ENCODE measurements around the gene TRA2A. TPM values are rescaled to one million over a fixed set of nuclear protein-coding genes. Genes with fewer than 3 reads are reported as not detected.

Gene TRA2A
- total and polyA plus RNA-seq, 9 of the 15 experiments (the other 6 are each of a cell fraction or from before 2014, with no cell fraction given): 22.7 to 210 (median 73.9) TPM

- TF ChIP-seq JUND (IDR thresholded peaks at IDR 0.05; ENCODE audit: borderline replicate concordance, low read depth, low read length) (no peak), JUND (tag; IDR thresholded peaks at IDR 0.05; ENCODE audit: borderline replicate concordance, low read depth, low read length) (no peak), ZNF699 (CRISPR knock-in tag; IDR thresholded peaks at IDR 0.05; ENCODE audit: insufficient replicate concordance) (no peak), ZNF740 (CRISPR knock-in tag; IDR thresholded peaks at IDR 0.05) (0 out of 2 replicates have a peak, but pooled peaks have one; percentile 8), ZNF740 (tag; IDR thresholded peaks at IDR 0.05) (no peak), MTA3 (IDR thresholded peaks at IDR 0.05; ENCODE audit: borderline replicate concordance) (peak; percentile 28; the same call in 1 of the 2 replicates), TBL1XR1 (IDR thresholded peaks at IDR 0.05; ENCODE audit: low read length in 2 of 2) (no peak), ZNF561 (CRISPR knock-in tag; conservative IDR thresholded peaks at IDR 0.05) (no peak), STAT6 (CRISPR knock-in tag; IDR thresholded peaks at IDR 0.05) (no peak), EGR1 (conservative IDR thresholded peaks at IDR 0.05) (peak; percentile 43), CUX1 (CRISPR knock-in tag; IDR thresholded peaks at IDR 0.05) (no peak), FOS (IDR thresholded peaks at IDR 0.05; ENCODE audit: extremely low read depth, insufficient read length) (no peak), NR3C1 (CRISPR knock-in tag; IDR thresholded peaks at IDR 0.05) (0 out of 2 replicates have a peak, but pooled peaks have one; percentile 41)
- TF ChIP-seq, protein P1, sequence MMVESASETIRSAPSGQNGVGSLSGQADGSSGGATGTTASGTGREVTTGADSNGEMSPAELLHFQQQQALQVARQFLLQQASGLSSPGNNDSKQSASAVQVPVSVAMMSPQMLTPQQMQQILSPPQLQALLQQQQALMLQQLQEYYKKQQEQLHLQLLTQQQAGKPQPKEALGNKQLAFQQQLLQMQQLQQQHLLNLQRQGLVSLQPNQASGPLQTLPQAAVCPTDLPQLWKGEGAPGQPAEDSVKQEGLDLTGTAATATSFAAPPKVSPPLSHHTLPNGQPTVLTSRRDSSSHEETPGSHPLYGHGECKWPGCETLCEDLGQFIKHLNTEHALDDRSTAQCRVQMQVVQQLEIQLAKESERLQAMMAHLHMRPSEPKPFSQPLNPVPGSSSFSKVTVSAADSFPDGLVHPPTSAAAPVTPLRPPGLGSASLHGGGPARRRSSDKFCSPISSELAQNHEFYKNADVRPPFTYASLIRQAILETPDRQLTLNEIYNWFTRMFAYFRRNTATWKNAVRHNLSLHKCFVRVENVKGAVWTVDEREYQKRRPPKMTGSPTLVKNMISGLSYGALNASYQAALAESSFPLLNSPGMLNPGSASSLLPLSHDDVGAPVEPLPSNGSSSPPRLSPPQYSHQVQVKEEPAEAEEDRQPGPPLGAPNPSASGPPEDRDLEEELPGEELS (CRISPR knock-in tag; IDR thresholded peaks at IDR 0.05; ENCODE audit: borderline replicate concordance): no peak
Observed at GRCh38 chr7:23469150-23469960, 62.4 kb downstream of the TRA2A start (continued).

All from K562 (cell line).